T-helper 1 cell treated with Interleukin-12 subunit alpha and Interleukin-12 subunit beta and Interleukin-4 antibody, amounts not matched to agents 30 ng/mL and 1 ng/mL, for 36 hours (primary cell): ENCODE data around the gene FLNC. TPM values are rescaled to one million over a fixed set of nuclear protein-coding genes. Genes with fewer than 3 reads are reported as not detected.

ENCODE experiments used
- intact Hi-C: fragments of 100-400 bp; cut with micrococcal nuclease; formaldehyde crosslinking; loops from one replicate; pipeline ENCODE4 v1.15.1; 2024
- total RNA-seq: library from RNA; stranded (reverse); gene quantifications from 2 replicates; pipeline ENCODE4 v1.2.3, GENCODE V29; 2022

FLNC gene
- total RNA-seq, 1 donor from 2014 or later: 0.02 TPM

DNA sequence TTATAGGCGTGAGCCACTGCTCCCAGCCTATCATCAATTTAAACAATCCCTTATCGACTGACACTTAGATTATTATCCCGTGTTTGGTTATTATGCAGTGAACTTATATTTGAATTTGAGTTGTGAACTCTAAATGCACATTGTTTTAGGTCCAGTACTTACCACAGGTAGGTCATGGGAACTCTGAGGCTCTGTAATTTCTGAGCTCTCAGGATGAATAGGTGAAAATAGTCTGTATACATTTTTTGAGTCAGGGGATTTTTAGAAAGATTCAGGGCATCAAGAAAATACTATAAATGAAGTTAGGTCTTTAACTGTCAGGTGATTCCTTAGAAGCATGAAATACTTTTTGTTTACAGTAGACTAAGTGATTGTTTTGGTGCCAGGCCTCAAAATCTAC is 29.6 kb upstream of the FLNC start:
- intact Hi-C loops: no loop called here

DNA sequence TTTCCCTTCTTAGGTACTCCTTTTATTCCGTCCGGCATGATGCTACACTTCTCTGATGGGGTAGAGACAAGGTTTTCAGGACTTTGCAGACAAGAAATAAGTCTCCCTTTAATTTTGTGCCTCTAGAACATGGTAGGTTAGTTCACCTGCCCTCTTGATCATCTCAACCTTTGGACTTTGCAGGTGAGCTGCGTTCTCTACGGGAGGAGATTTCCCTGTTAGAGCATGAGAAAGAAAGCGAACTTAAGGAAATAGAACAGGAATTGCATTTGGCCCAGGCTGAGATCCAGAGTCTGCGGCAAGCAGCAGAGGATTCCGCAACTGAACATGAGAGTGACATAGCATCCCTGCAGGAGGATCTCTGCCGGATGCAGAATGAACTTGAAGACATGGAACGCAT is 29.2 kb upstream of the FLNC start:
- intact Hi-C loops: no loop called here

DNA sequence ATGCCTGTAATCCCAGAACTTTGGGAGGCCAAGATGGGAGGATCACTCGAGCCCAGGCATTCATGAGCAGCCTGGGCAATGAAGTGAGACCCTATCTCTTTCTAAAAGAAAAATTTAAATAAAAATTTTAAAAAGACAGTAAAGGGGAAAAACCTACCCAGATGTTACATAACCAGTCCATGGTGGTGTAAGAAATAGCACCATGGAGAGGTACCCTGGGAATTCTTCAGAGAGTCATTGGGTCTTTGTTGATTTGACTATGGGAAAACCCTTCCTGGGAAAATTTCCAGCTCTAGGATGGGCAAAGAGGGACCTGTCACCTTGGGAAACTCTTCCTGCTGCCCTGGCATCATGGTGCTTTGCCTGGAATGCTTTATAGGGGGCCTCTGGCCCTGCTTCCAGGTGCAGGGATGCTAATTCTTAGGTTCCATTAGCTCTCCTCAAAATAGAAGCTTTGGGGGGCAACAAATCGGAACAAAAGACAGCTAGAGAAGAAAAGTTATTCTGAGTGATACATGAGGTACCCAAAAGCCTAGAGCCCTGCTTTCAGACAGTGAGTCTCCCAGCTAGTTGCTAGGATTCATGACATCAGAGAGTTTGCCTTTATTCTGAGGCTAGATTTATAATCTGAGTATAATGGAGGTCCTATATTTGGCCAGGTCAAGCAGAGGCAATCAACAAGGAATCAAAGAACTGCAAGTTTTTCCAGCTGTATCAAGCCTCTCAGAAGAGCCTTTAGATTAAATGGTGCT is 28.4 kb upstream of the FLNC start:
- intact Hi-C loops: no loop called here

DNA sequence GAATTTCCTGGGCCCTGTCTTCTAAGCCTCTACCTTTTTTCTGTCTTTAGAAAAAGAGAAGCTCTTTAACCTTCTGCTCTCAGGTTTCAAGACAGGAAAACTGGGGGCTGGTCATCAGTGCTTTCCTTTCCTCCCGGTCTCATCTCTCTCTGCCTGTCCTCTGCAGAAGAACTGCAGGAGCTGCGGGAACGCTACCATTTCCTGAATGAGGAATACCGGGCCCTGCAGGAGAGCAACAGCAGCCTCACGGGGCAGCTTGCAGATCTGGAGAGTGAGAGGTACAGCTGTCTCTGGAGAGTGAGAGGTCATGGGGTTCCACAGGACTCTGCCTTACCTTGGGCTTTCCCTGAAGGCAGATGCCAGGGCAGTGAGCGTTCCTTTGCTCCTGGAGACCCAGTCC is 25.7 kb upstream of the FLNC start:
- intact Hi-C loops: no loop called here

DNA sequence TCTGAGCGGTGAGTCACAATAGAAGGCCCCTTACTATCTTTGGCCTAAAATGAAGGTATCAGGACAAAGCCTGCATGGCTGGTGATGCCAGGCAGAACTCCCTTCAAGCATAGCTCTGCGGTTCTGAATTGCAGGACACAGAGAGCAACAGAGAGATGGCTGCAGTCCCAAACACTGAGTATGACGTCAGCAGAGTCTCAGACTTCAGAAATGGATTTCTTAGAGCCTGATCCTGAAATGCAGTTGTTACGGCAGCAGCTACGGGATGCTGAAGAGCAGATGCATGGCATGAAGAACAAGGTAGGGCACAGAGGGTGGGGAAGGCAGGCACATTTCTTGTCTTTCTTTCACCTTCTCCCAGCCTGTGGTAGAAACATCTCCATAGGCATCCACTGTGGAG is 25.0 kb upstream of the FLNC start:
- intact Hi-C loops: no loop called here

DNA sequence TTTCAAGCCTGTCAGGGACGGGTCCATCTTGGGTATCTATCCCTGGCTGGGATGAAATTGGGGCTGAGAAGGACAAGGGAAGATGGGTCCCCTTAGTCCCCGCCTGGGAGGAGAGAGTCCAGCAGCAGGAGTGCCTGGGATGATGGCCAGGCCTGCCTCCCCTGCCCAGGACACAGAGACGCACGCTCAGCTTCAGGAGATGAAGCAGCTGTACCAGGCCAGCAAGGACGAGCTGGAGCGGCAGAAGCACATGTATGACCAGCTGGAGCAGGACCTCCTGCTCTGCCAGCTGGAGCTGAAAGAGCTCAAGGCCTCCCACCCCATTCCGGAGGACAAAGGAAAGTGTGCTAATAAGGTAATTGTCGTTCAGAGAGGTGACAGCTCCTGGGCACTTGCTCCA is 23.0 kb upstream of the FLNC start:
- intact Hi-C loops: no loop called here

DNA sequence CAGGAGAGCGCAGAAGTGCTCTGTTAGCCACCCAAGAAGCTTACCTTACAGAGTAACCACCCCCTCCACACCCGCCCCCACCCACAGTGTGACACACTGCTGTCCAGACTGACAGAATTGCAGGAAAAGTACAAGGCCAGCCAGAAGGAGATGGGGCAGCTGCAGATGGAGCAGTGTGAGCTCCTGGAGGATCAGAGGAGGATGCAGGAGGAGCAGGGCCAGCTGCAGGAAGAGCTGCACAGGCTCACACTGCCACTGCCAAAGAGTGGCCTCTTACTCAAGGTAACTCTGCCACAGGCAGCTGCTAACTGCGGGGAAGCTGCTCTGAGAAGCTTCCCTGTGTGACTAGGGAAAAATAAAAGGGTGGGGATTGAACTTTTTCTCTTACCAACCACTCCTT is 20.8 kb upstream of the FLNC start:
- intact Hi-C loops: no loop called here

DNA sequence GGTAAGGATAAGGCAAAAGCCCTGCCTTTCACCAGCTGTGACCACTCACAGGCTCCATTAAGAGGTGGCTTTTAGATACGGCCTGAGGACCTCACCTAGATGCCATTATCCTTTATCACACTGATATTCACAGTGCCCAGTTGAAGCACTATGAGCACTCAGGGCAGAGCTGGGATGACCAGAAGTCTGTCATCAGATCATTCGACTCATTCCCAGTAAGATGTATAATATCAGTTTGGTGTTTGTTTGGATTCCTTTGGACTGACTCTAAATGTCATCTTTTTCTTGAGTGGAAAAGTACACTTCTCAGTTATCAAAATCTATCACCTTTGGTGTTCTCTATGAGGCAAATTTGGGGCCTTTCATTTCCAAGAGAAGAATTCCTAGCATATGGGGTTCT is 19.7 kb upstream of the FLNC start:
- intact Hi-C loops: no loop called here

DNA sequence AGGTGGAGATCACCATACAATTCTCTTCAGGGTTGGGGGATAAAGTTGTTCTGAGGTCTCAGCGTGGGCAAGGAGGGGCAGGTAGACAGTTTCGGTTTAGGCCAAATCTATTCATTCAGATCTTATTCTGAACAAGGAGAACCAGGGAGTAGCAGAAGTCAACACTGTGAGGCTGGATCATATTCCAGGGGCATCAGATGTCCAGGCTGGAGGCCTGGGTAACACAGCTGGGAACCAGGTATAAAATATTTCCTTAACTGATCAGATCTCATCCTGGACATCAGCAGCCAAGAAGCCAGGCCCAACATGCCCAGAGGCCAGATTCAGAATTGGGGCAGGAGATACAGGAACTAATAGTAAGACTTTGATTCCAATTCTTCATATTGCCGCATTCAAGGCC is 19.2 kb upstream of the FLNC start:
- intact Hi-C loops: no loop called here

DNA sequence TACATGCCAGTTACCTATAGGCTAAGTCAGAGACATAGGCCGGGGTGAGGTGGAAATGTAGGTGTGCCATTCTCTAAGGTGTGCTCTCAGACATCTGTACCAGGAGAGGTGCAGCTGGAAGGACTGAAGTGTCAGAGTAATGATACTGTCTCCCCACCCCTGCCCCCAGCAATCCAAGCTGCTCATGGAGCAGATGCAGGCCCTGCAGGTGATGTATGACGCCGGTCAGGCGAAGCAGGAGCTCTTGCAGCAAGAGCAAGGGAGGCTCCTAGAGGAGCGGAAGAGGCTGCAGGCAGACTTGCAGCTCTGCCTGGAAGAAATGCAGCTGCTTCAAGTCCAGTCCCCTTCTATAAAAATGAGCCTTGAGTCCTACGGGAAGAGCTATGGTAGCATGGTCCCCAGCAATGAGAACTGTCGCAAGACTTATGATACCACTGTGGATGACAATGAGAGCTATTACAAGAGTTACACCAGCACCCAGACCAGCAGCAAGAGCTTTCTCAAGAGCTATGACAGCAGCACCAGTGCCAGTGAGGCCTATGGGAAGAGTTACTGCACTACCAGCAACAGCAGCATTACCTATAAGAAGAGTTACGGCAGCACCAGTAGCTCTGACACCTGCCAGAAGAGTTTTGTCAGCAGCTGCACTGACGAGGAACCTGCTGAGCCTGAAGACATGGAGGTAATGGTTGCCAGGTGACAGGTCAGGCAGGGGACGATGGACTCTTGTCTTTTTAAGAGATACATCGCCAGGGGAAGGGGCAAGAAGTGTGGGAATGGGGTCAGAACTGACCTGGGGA is 18.4 kb upstream of the FLNC start:
- intact Hi-C loops: no loop called here

DNA sequence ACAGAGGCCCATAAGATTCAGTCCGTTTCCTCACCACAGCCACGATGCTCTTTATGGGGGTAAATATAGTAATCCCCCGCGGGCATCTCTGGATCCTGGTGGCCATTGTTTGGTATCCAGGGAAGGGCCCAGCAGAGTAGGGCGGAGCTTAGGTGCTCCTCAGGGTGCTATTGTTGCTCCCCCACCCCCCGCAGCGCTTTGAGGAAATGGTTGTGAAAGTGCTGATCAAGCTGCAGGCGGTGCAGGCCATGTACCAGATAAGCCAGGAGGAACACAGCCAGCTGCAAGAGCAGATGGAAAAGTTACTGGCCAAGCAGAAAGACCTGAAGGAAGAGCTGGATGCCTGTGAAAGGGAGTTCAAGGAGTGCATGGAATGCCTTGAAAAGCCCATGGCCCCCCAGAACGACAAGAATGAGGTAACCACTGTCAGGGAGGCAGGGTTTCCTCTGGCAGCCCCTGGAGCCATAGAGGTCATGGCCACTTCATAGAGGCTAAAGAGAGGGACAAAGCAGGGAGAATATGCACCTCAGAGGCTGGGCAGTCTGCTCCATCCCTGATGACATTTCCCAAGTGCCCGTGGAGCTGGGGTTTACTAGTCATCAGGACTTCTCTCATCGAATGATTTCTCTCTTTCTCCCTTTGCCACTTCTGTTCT is 17.6 kb upstream of the FLNC start:
- intact Hi-C loops: no loop called here

DNA sequence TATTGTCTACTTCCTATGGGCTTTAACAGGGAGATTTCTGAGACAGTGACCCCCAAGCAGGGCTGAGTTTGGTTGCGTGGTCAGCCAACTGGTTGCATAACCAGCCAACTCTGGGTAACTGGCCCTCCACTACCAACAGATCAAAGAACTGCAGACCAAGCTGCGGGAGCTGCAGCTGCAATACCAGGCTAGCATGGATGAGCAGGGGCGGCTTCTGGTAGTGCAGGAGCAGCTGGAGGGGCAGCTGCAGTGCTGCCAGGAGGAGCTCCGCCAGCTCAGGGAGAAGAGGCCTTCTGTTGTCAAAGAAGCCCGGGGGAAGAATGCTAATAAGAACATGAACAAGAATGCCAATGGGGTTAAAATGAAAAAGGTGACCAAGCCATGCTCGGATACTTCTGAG is 15.7 kb upstream of the FLNC start:
- intact Hi-C loops: no loop called here

DNA sequence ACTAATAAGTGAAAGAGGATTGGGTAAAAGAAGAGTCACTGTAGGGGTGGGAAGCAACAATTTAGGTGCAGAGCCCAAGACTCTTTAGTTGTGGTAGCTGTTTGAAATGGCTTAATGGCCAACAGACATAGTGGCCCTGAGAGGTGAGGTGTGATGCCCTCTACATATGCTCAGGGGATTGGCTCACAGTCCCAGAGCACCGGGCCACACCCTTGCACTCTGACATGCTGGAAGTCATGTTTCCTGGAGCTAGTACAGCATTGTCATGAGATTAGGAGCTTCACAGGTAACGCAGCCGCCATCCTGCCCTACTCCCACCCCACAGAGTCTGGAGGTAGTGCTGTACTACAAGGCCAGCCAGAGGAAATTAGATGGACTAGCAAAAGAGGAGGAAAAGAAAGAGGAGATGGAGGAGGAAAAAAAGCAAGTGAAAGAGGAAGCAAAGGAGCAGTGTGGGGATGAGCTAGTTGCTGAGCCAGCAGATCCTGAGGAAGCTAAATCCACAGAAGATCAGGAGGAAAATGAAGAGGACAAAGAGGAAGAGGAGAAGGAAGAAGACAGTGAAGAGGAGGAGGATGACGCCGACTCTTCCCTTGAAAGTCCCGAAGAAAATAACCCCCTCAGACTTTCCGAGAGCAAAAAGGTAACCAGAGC is 14.8 kb upstream of the FLNC start:
- intact Hi-C loops: no loop called here

DNA sequence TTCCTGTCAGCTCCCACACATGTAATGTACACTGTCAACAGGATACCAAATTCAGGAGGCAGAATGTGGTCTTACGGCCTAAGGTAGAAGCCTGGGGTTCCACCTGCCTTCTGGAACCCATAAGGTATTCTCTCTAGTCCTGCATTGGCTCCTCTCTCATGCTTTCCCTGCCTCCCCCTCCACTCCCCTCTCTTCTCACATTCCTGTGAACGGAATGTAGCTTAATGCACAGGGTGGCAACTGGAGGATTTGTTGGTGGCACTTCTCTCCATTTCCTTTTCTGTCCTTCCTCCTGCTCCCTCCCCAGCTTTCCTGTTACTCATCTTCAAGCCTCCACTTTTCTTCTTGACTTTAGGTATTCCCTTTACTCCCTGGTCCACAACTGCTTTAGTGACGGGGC is 11.5 kb upstream of the FLNC start:
- intact Hi-C loops: no loop called here

DNA sequence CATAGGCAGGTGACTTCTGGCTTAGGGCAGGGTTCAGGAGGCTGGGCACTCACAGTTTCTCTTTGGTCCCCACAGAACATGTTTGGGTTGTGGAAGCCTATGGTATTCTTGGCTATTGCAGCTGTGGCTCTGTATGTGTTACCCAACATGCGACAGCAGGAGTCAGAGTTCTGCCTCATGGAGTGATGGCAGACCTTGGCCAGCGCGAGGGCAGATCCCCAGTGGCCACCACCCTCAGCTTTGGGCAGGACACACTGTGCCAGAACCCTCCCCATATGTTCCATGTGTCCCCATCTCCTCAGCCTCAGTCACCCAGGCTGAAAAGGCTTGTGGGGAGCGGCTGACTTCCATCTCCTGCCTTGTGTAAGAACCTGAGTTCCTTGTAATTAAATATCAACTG is 8.5 kb upstream of the FLNC start:
- intact Hi-C loops: no loop called here

DNA sequence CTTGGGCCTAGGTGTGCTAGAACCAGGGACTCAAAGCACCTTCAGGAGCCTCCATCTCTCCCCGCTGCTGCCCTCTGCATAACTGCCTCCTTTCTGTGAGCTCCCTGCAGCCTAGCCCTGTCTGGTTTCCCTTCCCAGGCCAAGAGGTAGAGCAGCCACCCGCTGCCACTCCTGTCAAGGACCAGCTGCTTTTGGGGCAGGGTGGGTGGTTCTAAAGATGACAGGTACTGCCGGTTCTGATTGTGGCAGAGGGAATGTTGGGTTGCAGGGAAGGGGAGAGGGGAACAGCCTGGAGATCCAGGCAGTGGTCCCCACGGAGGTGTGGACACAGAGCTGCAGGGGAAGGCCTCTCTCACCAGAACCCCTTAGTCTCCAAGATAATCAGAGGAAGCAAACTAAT is 3.7 kb upstream of the FLNC start:
- intact Hi-C loops: no loop called here

DNA sequence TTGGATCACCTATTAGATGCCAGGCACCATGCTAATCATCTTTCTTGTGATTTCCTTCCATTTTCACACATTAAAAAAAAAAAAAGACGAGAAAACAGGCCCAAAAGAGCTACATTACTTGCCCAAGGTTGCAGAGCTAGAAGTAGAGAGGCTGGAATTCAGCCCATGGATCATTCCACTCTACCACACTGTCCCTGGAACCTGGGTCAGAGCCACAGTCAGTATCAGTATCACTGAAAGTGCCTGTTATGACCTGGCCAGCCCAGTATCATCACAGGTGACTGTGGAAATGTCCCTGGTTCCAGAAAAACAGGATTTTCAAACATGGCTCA is 3.3 kb upstream of the FLNC start:
- intact Hi-C loops: no loop called here

DNA sequence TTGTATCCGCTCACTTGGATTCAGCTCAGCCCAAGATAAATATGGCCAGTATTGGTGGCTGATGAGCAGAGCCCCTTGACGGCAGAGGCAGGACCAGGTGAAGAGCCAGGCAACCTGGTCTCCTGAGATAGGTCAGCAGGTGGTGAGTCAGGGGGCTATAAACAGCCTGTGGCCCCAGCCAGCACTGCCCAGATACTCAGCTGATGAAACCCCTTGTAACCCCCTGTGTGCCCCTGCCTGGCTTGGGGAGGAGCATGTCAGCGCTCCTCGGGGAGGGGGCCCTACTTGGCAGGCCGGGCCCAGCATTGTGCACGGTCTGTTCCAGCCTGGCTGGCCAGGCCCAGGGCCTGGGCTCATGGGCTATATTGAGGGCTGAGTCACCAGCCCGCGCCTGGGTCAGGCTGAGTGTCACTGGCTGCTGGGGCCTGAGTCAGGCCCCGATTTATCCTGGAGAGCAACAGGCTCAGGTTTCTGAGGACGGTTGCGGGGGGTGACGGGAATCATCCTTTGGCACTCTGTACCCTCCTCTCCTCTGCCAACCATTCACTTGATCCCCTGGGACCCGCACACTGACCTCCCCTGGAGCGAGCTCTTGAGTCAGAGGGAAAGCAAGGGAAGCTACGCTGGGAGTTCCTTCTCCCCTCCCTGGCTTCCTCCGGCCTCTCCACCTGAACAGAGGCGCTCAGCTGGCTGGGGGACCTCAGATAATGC is 2.8 kb upstream of the FLNC start:
- intact Hi-C loops: no loop called here

DNA sequence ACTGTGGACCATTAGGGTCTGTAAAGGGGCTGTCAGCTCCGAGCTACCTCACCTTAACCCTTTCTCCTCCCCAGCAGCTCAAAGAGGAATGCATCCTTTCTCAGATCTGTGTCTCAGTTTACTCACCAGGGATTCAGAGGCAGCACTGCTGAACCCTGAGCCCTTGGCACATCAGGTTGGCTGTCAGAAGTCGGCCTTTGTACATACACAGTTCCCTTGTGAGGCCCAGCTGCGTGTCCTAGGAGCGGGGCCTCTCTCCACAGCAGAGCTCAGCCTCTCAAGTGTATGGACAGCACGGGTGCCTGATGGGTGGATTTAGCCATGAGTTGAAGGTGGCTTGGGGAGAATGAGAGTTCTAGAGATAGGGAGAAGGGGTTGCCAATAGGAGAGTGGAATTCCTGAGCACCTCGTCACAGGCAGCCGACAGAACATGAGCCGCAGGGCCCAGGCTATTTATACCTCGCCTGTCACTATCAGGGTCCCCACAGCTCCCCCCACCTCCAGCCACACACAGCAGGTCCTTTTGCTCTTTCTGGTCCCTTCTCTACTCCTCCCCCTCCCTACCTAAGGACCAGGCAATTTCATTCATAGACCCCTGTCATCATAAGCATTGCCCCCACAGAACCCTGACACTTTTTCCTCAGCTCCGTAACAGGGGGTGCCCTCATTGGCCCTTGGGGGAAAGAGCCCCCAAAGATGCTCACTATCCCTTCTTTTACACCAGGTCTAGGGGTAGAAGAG is 2.1 kb upstream of the FLNC start:
- intact Hi-C loops: no loop called here

DNA sequence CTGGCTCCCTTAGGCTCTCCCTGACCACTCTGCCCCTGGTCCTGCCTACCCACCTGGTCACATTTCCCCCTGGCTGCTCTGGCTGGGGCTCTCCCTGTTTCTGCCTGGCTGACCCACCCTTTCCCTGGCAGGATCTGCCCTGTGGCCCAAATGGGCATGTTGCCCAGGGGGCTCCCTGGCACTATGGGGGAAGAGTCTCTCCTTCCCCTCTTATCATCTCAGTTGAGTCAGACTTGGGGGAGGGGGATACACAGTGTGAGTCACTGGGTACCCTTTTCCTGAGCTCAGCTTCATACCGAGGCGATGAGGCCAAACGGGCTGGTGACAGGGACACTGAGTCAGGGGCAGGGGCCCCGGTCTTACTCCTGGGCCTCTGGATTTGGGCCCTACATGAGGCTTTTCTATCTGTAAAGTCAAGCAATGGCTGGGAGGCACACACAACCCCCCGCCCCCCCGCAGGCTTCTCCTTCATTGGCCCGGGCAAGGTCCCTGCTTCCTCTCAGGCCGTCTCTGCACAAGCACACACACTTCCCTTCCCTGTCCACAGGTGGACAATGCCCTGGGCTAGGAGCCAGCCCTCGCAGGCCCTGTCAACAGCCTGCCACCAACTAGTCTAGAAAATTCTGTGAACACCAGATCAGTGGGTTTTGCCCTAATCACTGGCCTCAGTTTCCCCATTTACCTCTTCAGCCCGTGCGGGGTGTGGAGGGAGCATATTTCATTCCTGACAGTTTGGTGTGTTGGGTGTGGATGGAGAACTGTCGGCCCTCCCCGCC is 627 bp upstream of the FLNC start:
- intact Hi-C loops: no loop called here
